HEK293 (cell line): ENCODE data around the gene CIAO2B.

ENCODE experiments used
- HOXD13 ChIP-seq: sonication (generic); formaldehyde crosslinking; IDR thresholded peaks from 2 replicates; pipeline ENCODE4 v1.8.0; 2022; ENCODE audit warnings: missing genetic modification reagents, borderline replicate concordance
- MYNN ChIP-seq: fragments of 450-650 bp; formaldehyde crosslinking; IDR thresholded peaks from 2 replicates; pipeline ENCODE4 v1.5.1; 2016; ENCODE audit warnings: missing biosample characterization, missing genetic modification characterization, borderline replicate concordance
- SETDB1 ChIP-seq: IDR thresholded peaks from one replicate; pipeline ENCODE4 v1.6.1; 2017; ENCODE audit warnings: mild to moderate bottlenecking, low read length, moderate library complexity, mixed read lengths; ENCODE audit not compliant: insufficient read length
- SP7 ChIP-seq: fragments of 450-650 bp; formaldehyde crosslinking; IDR thresholded peaks from 2 replicates; pipeline ENCODE4 v1.5.1; 2016; ENCODE audit warnings: missing biosample characterization, missing genetic modification characterization
- TRIM28 ChIP-seq: IDR thresholded peaks from 2 replicates; pipeline ENCODE4 v1.6.1; 2011; ENCODE audit warnings: low read length, control low read depth, borderline replicate concordance
- ZBTB7A ChIP-seq: fragments of 450-650 bp; formaldehyde crosslinking; IDR thresholded peaks from 2 replicates; pipeline ENCODE4 v1.5.1; 2016; ENCODE audit warnings: low read depth, missing biosample characterization, missing genetic modification characterization
- ZFP69B ChIP-seq: fragments of 450-650 bp; formaldehyde crosslinking; IDR thresholded peaks from 2 replicates; pipeline ENCODE4 v1.5.1; 2016; ENCODE audit warnings: missing biosample characterization, missing genetic modification characterization
- ZNF155 ChIP-seq: fragments of 450-650 bp; formaldehyde crosslinking; IDR thresholded peaks from 2 replicates; pipeline ENCODE4 v1.5.1; 2016; ENCODE audit warnings: missing biosample characterization, missing genetic modification characterization
- ZNF350 ChIP-seq: fragments of 450-650 bp; formaldehyde crosslinking; IDR thresholded peaks from 2 replicates; pipeline ENCODE4 v1.5.0; 2017; ENCODE audit warnings: missing biosample characterization, mild to moderate bottlenecking, missing genetic modification characterization
- ZNF610 ChIP-seq: fragments of 450-650 bp; formaldehyde crosslinking; IDR thresholded peaks from 2 replicates; pipeline ENCODE4 v1.5.1; 2016; ENCODE audit warnings: missing biosample characterization, missing genetic modification characterization, borderline replicate concordance
- ZNF747 ChIP-seq: fragments of 450-650 bp; formaldehyde crosslinking; IDR thresholded peaks from 2 replicates; pipeline ENCODE4 v1.5.1; 2016; ENCODE audit warnings: missing biosample characterization, missing genetic modification characterization
- ZNF830 ChIP-seq: fragments of 450-650 bp; IDR thresholded peaks from 2 replicates; pipeline ENCODE4 v1.5.0; 2018; ENCODE audit warnings: missing biosample characterization, missing genetic modification characterization, low read depth, mild to moderate bottlenecking, moderate library complexity
- TF ChIP-seq, protein P1 (sequence below): fragments of 450-650 bp; formaldehyde crosslinking; conservative IDR thresholded peaks from 2 replicates; pipeline ENCODE4 v1.5.1; 2016; ENCODE audit warnings: low read depth, missing biosample characterization, missing genetic modification characterization
- TF ChIP-seq, protein P2 (sequence below): fragments of 450-650 bp; formaldehyde crosslinking; IDR thresholded peaks from 2 replicates; pipeline ENCODE4 v1.5.1; 2016; ENCODE audit warnings: missing biosample characterization, missing genetic modification characterization
- TF ChIP-seq, protein P3 (sequence below): fragments of 450-650 bp; formaldehyde crosslinking; IDR thresholded peaks from 2 replicates; pipeline ENCODE4 v1.5.1; 2016; ENCODE audit warnings: missing biosample characterization, missing genetic modification characterization
- TF ChIP-seq, protein P4 (sequence below): fragments of 450-650 bp; formaldehyde crosslinking; IDR thresholded peaks from 2 replicates; pipeline ENCODE4 v1.5.1; 2016; ENCODE audit warnings: missing biosample characterization, missing genetic modification characterization
- TF ChIP-seq, protein P5 (sequence below): fragments of 450-650 bp; formaldehyde crosslinking; IDR thresholded peaks from 2 replicates; pipeline ENCODE4 v1.5.1; 2016; ENCODE audit warnings: missing biosample characterization, missing genetic modification characterization
- TF ChIP-seq, protein P6 (sequence below): fragments of 450-650 bp; formaldehyde crosslinking; IDR thresholded peaks from 2 replicates; pipeline ENCODE4 v1.5.1; 2016; ENCODE audit warnings: missing biosample characterization, missing genetic modification characterization
- TF ChIP-seq, protein P7 (sequence below): fragments of 450-650 bp; formaldehyde crosslinking; IDR thresholded peaks from 2 replicates; pipeline ENCODE4 v1.5.0; 2017; ENCODE audit warnings: missing biosample characterization, missing genetic modification characterization, borderline replicate concordance
- TF ChIP-seq, protein P8 (sequence below): fragments of 450-650 bp; formaldehyde crosslinking; IDR thresholded peaks from 2 replicates; pipeline ENCODE4 v1.5.1; 2017; ENCODE audit warnings: missing biosample characterization, missing genetic modification characterization
- TF ChIP-seq, protein P9 (sequence below): fragments of 450-650 bp; formaldehyde crosslinking; IDR thresholded peaks from 2 replicates; pipeline ENCODE4 v1.5.1; 2017; ENCODE audit warnings: missing biosample characterization, mild to moderate bottlenecking, missing genetic modification characterization, moderate library complexity

CIAO2B gene

DNA sequence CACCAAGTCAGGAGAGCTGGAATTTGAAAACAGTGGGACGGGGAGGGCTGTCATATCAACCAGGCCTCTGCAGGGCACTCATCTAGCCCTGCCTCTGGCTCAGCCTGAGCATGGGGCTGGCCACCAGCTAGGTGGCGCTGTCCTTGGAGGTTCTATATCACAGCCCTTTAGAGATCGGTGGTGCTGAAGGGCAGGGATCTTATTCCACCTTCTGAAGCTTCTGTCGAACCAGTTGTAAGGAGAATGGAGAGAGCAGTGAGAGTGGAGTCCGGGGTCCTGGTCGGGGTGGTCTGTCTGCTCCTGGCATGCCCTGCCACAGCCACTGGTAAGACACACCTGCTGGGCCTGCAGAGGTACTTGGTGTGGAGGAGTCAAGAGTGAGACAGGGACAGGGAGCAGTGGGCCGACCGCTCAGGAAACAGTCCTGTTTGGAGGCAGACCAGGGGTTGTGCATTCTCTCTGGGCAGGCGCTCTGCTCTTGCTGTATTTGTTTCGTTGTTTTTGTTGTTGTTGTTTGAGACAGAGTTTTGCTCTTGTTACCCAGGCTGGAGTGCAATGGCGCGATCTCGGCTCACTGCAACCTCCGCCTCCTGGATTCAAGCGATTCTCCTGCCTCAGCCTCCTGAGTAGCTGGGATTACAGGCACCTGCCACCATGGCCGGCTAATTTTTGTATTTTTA is 27.0 kb upstream of the CIAO2B start, which contains the start of gene CES3 (continued):
- TF ChIP-seq ZBTB7A (tag by site-specific recombination) (no peak), ZNF155 (tag by site-specific recombination) (no peak), TRIM28 (peak; percentile 58; the same call in 1 of the 2 replicates), HOXD13 (CRISPR knock-in tag) (no peak), MYNN (no peak), SP7 (tag by site-specific recombination) (peak; percentile 37), ZFP69B (tag by site-specific recombination) (no peak), ZNF610 (tag by site-specific recombination) (no peak), ZNF830 (tag by site-specific recombination) (no peak), ZNF747 (tag by site-specific recombination) (no peak), SETDB1 (no peak), ZNF350 (tag by site-specific recombination) (no peak)
- TF ChIP-seq, protein P1, sequence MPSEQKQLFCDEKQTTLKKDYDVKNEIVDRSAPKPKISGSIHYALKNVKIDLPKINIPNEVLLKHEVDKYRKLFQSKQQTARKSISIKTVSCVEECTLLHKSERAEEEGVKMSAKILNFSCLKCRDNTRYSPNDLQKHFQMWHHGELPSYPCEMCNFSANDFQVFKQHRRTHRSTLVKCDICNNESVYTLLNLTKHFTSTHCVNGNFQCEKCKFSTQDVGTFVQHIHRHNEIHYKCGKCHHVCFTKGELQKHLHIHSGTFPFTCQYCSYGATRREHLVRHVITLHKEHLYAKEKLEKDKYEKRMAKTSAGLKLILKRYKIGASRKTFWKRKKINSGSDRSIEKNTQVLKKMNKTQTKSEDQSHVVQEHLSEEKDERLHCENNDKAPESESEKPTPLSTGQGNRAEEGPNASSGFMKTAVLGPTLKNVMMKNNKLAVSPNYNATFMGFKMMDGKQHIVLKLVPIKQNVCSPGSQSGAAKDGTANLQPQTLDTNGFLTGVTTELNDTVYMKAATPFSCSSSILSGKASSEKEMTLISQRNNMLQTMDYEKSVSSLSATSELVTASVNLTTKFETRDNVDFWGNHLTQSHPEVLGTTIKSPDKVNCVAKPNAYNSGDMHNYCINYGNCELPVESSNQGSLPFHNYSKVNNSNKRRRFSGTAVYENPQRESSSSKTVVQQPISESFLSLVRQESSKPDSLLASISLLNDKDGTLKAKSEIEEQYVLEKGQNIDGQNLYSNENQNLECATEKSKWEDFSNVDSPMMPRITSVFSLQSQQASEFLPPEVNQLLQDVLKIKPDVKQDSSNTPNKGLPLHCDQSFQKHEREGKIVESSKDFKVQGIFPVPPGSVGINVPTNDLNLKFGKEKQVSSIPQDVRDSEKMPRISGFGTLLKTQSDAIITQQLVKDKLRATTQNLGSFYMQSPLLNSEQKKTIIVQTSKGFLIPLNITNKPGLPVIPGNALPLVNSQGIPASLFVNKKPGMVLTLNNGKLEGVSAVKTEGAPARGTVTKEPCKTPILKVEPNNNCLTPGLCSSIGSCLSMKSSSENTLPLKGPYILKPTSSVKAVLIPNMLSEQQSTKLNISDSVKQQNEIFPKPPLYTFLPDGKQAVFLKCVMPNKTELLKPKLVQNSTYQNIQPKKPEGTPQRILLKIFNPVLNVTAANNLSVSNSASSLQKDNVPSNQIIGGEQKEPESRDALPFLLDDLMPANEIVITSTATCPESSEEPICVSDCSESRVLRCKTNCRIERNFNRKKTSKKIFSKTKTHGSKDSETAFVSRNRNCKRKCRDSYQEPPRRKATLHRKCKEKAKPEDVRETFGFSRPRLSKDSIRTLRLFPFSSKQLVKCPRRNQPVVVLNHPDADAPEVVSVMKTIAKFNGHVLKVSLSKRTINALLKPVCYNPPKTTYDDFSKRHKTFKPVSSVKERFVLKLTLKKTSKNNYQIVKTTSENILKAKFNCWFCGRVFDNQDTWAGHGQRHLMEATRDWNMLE (tag by site-specific recombination), result no peak
- TF ChIP-seq, protein P2, sequence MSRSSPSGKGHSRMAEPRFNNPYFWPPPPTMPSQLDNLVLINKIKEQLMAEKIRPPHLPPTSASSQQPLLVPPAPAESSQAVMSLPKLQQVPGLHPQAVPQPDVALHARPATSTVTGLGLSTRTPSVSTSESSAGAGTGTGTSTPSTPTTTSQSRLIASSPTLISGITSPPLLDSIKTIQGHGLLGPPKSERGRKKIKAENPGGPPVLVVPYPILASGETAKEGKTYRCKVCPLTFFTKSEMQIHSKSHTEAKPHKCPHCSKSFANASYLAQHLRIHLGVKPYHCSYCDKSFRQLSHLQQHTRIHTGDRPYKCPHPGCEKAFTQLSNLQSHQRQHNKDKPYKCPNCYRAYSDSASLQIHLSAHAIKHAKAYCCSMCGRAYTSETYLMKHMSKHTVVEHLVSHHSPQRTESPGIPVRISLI, result no peak
- TF ChIP-seq, protein P3, sequence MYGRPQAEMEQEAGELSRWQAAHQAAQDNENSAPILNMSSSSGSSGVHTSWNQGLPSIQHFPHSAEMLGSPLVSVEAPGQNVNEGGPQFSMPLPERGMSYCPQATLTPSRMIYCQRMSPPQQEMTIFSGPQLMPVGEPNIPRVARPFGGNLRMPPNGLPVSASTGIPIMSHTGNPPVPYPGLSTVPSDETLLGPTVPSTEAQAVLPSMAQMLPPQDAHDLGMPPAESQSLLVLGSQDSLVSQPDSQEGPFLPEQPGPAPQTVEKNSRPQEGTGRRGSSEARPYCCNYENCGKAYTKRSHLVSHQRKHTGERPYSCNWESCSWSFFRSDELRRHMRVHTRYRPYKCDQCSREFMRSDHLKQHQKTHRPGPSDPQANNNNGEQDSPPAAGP (tag by site-specific recombination), result no peak
- TF ChIP-seq, protein P4, sequence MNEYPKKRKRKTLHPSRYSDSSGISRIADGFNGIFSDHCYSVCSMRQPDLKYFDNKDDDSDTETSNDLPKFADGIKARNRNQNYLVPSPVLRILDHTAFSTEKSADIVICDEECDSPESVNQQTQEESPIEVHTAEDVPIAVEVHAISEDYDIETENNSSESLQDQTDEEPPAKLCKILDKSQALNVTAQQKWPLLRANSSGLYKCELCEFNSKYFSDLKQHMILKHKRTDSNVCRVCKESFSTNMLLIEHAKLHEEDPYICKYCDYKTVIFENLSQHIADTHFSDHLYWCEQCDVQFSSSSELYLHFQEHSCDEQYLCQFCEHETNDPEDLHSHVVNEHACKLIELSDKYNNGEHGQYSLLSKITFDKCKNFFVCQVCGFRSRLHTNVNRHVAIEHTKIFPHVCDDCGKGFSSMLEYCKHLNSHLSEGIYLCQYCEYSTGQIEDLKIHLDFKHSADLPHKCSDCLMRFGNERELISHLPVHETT (tag by site-specific recombination), result no peak
- TF ChIP-seq, protein P5, sequence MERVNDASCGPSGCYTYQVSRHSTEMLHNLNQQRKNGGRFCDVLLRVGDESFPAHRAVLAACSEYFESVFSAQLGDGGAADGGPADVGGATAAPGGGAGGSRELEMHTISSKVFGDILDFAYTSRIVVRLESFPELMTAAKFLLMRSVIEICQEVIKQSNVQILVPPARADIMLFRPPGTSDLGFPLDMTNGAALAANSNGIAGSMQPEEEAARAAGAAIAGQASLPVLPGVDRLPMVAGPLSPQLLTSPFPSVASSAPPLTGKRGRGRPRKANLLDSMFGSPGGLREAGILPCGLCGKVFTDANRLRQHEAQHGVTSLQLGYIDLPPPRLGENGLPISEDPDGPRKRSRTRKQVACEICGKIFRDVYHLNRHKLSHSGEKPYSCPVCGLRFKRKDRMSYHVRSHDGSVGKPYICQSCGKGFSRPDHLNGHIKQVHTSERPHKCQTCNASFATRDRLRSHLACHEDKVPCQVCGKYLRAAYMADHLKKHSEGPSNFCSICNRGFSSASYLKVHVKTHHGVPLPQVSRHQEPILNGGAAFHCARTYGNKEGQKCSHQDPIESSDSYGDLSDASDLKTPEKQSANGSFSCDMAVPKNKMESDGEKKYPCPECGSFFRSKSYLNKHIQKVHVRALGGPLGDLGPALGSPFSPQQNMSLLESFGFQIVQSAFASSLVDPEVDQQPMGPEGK, result no peak
- TF ChIP-seq, protein P6, sequence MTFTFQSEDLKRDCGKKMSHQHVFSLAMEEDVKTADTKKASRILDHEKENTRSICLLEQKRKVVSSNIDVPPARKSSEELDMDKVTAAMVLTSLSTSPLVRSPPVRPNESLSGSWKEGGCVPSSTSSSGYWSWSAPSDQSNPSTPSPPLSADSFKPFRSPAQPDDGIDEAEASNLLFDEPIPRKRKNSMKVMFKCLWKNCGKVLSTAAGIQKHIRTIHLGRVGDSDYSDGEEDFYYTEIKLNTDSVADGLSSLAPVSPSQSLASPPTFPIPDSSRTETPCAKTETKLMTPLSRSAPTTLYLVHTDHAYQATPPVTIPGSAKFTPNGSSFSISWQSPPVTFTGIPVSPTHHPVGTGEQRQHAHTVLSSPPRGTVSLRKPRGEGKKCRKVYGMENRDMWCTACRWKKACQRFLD (tag by site-specific recombination), result no peak
- TF ChIP-seq, protein P7, sequence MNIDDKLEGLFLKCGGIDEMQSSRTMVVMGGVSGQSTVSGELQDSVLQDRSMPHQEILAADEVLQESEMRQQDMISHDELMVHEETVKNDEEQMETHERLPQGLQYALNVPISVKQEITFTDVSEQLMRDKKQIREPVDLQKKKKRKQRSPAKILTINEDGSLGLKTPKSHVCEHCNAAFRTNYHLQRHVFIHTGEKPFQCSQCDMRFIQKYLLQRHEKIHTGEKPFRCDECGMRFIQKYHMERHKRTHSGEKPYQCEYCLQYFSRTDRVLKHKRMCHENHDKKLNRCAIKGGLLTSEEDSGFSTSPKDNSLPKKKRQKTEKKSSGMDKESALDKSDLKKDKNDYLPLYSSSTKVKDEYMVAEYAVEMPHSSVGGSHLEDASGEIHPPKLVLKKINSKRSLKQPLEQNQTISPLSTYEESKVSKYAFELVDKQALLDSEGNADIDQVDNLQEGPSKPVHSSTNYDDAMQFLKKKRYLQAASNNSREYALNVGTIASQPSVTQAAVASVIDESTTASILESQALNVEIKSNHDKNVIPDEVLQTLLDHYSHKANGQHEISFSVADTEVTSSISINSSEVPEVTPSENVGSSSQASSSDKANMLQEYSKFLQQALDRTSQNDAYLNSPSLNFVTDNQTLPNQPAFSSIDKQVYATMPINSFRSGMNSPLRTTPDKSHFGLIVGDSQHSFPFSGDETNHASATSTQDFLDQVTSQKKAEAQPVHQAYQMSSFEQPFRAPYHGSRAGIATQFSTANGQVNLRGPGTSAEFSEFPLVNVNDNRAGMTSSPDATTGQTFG (tag by site-specific recombination), result no peak
- TF ChIP-seq, protein P8, sequence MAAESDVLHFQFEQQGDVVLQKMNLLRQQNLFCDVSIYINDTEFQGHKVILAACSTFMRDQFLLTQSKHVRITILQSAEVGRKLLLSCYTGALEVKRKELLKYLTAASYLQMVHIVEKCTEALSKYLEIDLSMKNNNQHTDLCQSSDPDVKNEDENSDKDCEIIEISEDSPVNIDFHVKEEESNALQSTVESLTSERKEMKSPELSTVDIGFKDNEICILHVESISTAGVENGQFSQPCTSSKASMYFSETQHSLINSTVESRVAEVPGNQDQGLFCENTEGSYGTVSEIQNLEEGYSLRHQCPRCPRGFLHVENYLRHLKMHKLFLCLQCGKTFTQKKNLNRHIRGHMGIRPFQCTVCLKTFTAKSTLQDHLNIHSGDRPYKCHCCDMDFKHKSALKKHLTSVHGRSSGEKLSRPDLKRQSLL (tag by site-specific recombination), result no peak
- TF ChIP-seq, protein P9, sequence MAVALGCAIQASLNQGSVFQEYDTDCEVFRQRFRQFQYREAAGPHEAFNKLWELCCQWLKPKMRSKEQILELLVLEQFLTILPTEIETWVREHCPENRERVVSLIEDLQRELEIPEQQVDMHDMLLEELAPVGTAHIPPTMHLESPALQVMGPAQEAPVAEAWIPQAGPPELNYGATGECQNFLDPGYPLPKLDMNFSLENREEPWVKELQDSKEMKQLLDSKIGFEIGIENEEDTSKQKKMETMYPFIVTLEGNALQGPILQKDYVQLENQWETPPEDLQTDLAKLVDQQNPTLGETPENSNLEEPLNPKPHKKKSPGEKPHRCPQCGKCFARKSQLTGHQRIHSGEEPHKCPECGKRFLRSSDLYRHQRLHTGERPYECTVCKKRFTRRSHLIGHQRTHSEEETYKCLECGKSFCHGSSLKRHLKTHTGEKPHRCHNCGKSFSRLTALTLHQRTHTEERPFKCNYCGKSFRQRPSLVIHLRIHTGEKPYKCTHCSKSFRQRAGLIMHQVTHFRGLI (tag by site-specific recombination), result no peak
